Brain microvascular endothelial cell (primary cell): ENCODE measurements around the gene GLI1.

Source experiments
- DNase-seq: peaks from one replicate; pipeline ENCODE4 v3.0.0-alpha.2; 2020
- H3K27ac ChIP-seq: fragments of 250-450 bp; sonication (Bioruptor Pico); 2 replicates; pipeline ENCODE4 v1.5.1; 2020; ENCODE audit warnings: mild to moderate bottlenecking, moderate library complexity
- H3K27me3 ChIP-seq: fragments of 250-450 bp; sonication (Bioruptor Pico); replicated peaks from 2 replicates; pipeline ENCODE4 v1.5.1; 2020; ENCODE audit warnings: mild to moderate bottlenecking
- H3K36me3 ChIP-seq: fragments of 250-450 bp; sonication (Bioruptor Pico); replicated peaks from 2 replicates; pipeline ENCODE4 v1.5.1; 2020; ENCODE audit warnings: mild to moderate bottlenecking
- H3K4me3 ChIP-seq: 2 replicates; pipeline ENCODE4 v1.5.1; 2011; ENCODE audit warnings: low read depth, mild to moderate bottlenecking, control low read depth, low read length, moderate library complexity
- in situ Hi-C: cut with HindIII; loops from 2 replicates; pipeline ENCODE4 v1.10.0; 2017; ENCODE audit warnings: low sequenced_read_pairs, low pct_ligation_motif_present
- TF ChIP-seq, protein P1 (sequence below): IDR thresholded peaks from 2 replicates; pipeline ENCODE4 v1.5.1; 2011; ENCODE audit warnings: low read depth, mild to moderate bottlenecking, moderate library complexity, low read length, control low read depth, inconsistent platforms; ENCODE audit errors: missing control alignments

GLI1 gene

DNA sequence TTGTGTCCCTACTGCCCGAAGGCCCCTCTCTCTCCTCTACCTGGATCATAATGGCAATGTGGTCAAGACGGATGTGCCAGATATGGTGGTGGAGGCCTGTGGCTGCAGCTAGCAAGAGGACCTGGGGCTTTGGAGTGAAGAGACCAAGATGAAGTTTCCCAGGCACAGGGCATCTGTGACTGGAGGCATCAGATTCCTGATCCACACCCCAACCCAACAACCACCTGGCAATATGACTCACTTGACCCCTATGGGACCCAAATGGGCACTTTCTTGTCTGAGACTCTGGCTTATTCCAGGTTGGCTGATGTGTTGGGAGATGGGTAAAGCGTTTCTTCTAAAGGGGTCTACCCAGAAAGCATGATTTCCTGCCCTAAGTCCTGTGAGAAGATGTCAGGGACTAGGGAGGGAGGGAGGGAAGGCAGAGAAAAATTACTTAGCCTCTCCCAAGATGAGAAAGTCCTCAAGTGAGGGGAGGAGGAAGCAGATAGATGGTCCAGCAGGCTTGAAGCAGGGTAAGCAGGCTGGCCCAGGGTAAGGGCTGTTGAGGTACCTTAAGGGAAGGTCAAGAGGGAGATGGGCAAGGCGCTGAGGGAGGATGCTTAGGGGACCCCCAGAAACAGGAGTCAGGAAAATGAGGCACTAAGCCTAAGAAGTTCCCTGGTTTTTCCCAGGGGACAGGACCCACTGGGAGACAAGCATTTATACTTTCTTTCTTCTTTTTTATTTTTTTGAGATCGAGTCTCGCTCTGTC, 2.7 kb upstream of the GLI1 start:
- in situ Hi-C loops: no loop called here
- Histone ChIP-seq H3K36me3 (no peaks in the 10 kb centered on the region), H3K27ac (no peak overlapping the region), H3K4me3 (no peak overlapping the region), H3K27me3 (no peaks in the 10 kb centered on the region)
- no peak for DNase-seq
- TF ChIP-seq, protein P1, sequence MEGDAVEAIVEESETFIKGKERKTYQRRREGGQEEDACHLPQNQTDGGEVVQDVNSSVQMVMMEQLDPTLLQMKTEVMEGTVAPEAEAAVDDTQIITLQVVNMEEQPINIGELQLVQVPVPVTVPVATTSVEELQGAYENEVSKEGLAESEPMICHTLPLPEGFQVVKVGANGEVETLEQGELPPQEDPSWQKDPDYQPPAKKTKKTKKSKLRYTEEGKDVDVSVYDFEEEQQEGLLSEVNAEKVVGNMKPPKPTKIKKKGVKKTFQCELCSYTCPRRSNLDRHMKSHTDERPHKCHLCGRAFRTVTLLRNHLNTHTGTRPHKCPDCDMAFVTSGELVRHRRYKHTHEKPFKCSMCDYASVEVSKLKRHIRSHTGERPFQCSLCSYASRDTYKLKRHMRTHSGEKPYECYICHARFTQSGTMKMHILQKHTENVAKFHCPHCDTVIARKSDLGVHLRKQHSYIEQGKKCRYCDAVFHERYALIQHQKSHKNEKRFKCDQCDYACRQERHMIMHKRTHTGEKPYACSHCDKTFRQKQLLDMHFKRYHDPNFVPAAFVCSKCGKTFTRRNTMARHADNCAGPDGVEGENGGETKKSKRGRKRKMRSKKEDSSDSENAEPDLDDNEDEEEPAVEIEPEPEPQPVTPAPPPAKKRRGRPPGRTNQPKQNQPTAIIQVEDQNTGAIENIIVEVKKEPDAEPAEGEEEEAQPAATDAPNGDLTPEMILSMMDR: no peak

DNA sequence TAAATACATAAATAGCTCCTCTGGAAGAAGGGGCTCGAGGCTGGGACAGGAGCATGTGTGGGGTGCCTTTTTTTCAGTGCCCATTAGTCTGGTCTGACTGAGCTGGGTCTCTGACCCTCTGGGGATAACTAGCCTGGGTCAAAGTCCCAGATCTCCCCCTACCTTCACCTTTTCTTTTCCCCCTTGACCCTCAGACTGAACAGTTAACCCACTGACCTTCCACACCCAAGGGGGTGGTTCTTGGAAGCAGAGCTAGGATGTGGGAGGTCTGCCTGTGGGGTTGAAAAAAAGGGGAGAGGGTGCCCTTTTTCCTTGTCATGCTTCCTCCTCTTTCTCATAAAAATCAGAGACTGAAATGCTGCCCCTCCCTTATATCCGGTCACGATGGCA, 925 bp upstream of the GLI1 start:
- H3K4me3 ChIP-seq: peak overlapping the region; percentile 75
- TF ChIP-seq, protein P1: no peak
- peak overlapping the region; percentile 2 for H3K27ac ChIP-seq
- DNase-seq: no peak
- no peaks in the 10 kb centered on the region for H3K36me3 ChIP-seq
- H3K27me3 ChIP-seq: no peaks in the 10 kb centered on the region
- in situ Hi-C loops: no loop called here

GRCh38 chr12:57459055-57459749, 383 bp upstream of the GLI1 start:
- Histone ChIP-seq H3K27me3 (no peaks in the 10 kb centered on the region), H3K27ac (peak overlapping the region; percentile 2), H3K36me3 (no peaks in the 10 kb centered on the region), H3K4me3 (peak overlapping the region; percentile 75)
- peak; percentile 91 for DNase-seq
- TF ChIP-seq, protein P1: peak; percentile 97
- in situ Hi-C loops: no loop called here

DNA sequence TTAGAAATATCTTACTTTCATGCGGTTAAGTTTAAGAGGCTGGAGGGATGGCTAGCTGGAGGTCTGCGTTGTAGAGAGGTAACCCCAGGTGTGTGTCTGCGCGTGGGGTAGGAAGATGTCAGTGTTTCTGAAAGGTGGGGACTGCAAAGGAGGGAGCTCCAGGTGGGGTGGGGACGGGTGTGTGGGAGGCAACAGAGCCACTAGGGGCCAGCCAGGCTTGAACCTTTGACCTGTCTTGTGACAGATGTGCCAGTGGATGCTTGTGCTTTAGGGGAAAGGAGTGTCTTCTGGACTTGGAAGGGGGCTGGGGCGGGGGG, 841 bp downstream of the GLI1 start:
- Histone ChIP-seq H3K27me3 (peaks cover under 1% of the 10 kb centered on the region), H3K36me3 (no peaks in the 10 kb centered on the region), H3K4me3 (peak overlapping the region; percentile 67), H3K27ac (no peak overlapping the region)
- in situ Hi-C loops: no loop called here
- TF ChIP-seq, protein P1: no peak
- DNase-seq: no peak

DNA sequence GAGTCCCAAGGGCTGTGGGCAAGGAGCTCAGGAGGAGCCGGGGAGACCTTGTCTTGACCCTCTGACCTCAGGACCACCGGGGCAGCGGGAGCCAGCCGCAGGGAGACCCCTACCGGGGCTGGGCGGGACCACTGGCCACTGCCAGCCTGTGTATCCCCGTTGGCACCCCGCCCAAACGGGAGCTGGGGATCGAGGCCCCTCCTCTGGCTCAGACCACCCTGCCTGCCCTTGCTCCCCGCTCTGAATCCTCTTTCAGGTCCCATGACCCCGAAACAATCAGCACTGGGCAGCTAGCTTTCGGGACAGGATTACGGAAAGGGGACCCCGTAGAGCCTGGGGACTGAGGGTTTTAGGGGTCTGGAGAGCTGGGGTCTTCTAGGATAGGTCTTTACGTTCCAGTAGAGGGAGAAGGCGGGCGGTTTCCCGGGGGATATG, 1.3 kb downstream of the GLI1 start:
- peak overlapping the region; percentile 67 for H3K4me3 ChIP-seq
- H3K27me3 ChIP-seq: peaks cover 4% of the 10 kb centered on the region
- TF ChIP-seq, protein P1: no peak
- no peaks in the 10 kb centered on the region for H3K36me3 ChIP-seq
- no peak for DNase-seq
- in situ Hi-C loops: no loop called here
- H3K27ac ChIP-seq: no peak overlapping the region
